H9 (cell line): ENCODE data around the gene WASHC3. TPM values are rescaled to one million over a fixed set of nuclear protein-coding genes. Genes with fewer than 3 reads are reported as not detected.

ENCODE experiments used
- DNase-seq: peaks from one replicate; pipeline ENCODE4 v3.0.0-alpha.2; 2017
- H2AFZ ChIP-seq: one replicate; pipeline ENCODE4 v1.6.1; 2013; ENCODE audit warnings: mild to moderate bottlenecking, low read length, control low read depth, moderate library complexity
- H2AK5ac ChIP-seq: 2 replicates; pipeline ENCODE4 v1.6.1; 2013; ENCODE audit warnings: low read length, control low read depth, mixed read lengths; ENCODE audit not compliant: insufficient read length
- H2BK120ac ChIP-seq: one replicate; pipeline ENCODE4 v1.6.1; 2013; ENCODE audit warnings: low read depth, mild to moderate bottlenecking, low read length, control low read depth, inconsistent platforms; ENCODE audit not compliant: poor library complexity, severe bottlenecking
- H2BK12ac ChIP-seq: 2 replicates; pipeline ENCODE4 v1.6.1; 2013; ENCODE audit warnings: low read length, control low read depth, mixed read lengths, low read depth; ENCODE audit not compliant: insufficient read length
- H2BK15ac ChIP-seq: 2 replicates; pipeline ENCODE4 v1.6.1; 2013; ENCODE audit warnings: low read depth, low read length, control low read depth
- H2BK20ac ChIP-seq: one replicate; pipeline ENCODE4 v1.6.1; 2013; ENCODE audit warnings: low read depth, mild to moderate bottlenecking, low read length, control low read depth, inconsistent platforms; ENCODE audit not compliant: poor library complexity, severe bottlenecking
- H2BK5ac ChIP-seq: 2 replicates; pipeline ENCODE4 v1.6.1; 2013; ENCODE audit warnings: low read length, control low read depth, mixed read lengths; ENCODE audit not compliant: insufficient read length
- H3K14ac ChIP-seq: 2 replicates; pipeline ENCODE4 v1.6.1; 2013; ENCODE audit warnings: low read length, control low read depth; ENCODE audit not compliant: insufficient read depth
- H3K18ac ChIP-seq: 2 replicates; pipeline ENCODE4 v1.6.1; 2013; ENCODE audit warnings: low read depth, mild to moderate bottlenecking, mixed read lengths, low read length, control low read depth; ENCODE audit not compliant: insufficient read length
- H3K23ac ChIP-seq: 2 replicates; pipeline ENCODE4 v1.6.1; 2013; ENCODE audit warnings: low read length, control low read depth, mixed read lengths, low read depth; ENCODE audit not compliant: insufficient read length
- H3K23me2 ChIP-seq: 2 replicates; pipeline ENCODE4 v1.6.1; 2013; ENCODE audit warnings: low read depth, mild to moderate bottlenecking, mixed read lengths, low read length, control low read depth; ENCODE audit not compliant: insufficient read length, poor library complexity, severe bottlenecking
- H3K27ac ChIP-seq: 2 replicates; pipeline ENCODE4 v1.5.1; 2013; ENCODE audit warnings: low read length, control low read depth, mixed read lengths, low read depth; ENCODE audit not compliant: insufficient read length
- H3K27me3 ChIP-seq: 2 replicates; pipeline ENCODE4 v1.6.1; 2013; ENCODE audit warnings: low read length, control low read depth, inconsistent platforms; ENCODE audit not compliant: insufficient read depth
- H3K4ac ChIP-seq: 2 replicates; pipeline ENCODE4 v1.6.1; 2013; ENCODE audit warnings: low read depth, mild to moderate bottlenecking, control low read depth, inconsistent platforms, low read length, moderate library complexity
- H3K4me1 ChIP-seq: 2 replicates; pipeline ENCODE4 v1.6.1; 2013; ENCODE audit warnings: low read length, control low read depth, inconsistent platforms; ENCODE audit not compliant: insufficient read depth
- H3K4me2 ChIP-seq: 2 replicates; pipeline ENCODE4 v1.6.1; 2013; ENCODE audit warnings: low read length, control low read depth, mixed read lengths; ENCODE audit not compliant: insufficient read length, insufficient read depth
- H3K56ac ChIP-seq: 2 replicates; pipeline ENCODE4 v1.6.1; 2013; ENCODE audit warnings: low read depth, mild to moderate bottlenecking, mixed read lengths, low read length, control low read depth; ENCODE audit not compliant: insufficient read length
- H3K79me1 ChIP-seq: 2 replicates; pipeline ENCODE4 v1.6.1; 2013; ENCODE audit warnings: low read depth, mild to moderate bottlenecking, moderate library complexity, low read length, control low read depth, inconsistent platforms; ENCODE audit not compliant: insufficient read depth, poor library complexity, severe bottlenecking
- H3K79me2 ChIP-seq: 2 replicates; pipeline ENCODE4 v1.6.1; 2013; ENCODE audit warnings: low read length, control low read depth, inconsistent platforms; ENCODE audit not compliant: insufficient read depth
- H3K9ac ChIP-seq: 2 replicates; pipeline ENCODE4 v1.6.1; 2013; ENCODE audit warnings: low read length, control low read depth, mixed read lengths; ENCODE audit not compliant: insufficient read length; ENCODE audit errors: extremely low read depth
- H3K9me3 ChIP-seq: one replicate; pipeline ENCODE4 v1.6.1; 2013; ENCODE audit warnings: low read depth, low read length, inconsistent platforms; ENCODE audit not compliant: control insufficient read depth
- H3T11ph ChIP-seq: one replicate; pipeline ENCODE4 v1.6.1; 2013; ENCODE audit warnings: mild to moderate bottlenecking, low read length, control low read depth, inconsistent platforms
- H4K20me1 ChIP-seq: one replicate; pipeline ENCODE4 v1.6.1; 2013; ENCODE audit not compliant: control insufficient read depth, insufficient read length, insufficient read depth
- H4K5ac ChIP-seq: 2 replicates; pipeline ENCODE4 v1.6.1; 2013; ENCODE audit warnings: low read depth, mild to moderate bottlenecking, mixed read lengths, low read length, control low read depth; ENCODE audit not compliant: insufficient read length
- H4K8ac ChIP-seq: replicated peaks from 2 replicates; pipeline ENCODE4 v1.6.1; 2013; ENCODE audit warnings: low read length, control low read depth, mixed read lengths, low read depth; ENCODE audit not compliant: insufficient read length
- H4K91ac ChIP-seq: 2 replicates; pipeline ENCODE4 v1.6.1; 2013; ENCODE audit warnings: low read depth, mild to moderate bottlenecking, moderate library complexity, mixed read lengths, low read length, control low read depth; ENCODE audit not compliant: insufficient read length
- H3K27ac Mint-ChIP-seq, 3 experiments: 2 replicates in 2 of 3; 3 replicates in 1 of 3; pipeline ENCODE4 v1.8.0; 2020 to 2021; ENCODE audit warnings: mixed read lengths in 3 of 3, mild to moderate bottlenecking in 1 of 3, moderate library complexity in 1 of 3
- H3K27me3 Mint-ChIP-seq: 2 replicates; pipeline ENCODE4 v1.8.0; 2021; ENCODE audit warnings: low read depth, mild to moderate bottlenecking, moderate library complexity, mixed read lengths
- H3K36me3 Mint-ChIP-seq, 3 experiments: 2 replicates in 2 of 3; 3 replicates in 1 of 3; pipeline ENCODE4 v1.8.0; 2020 to 2021; ENCODE audit warnings: low read depth in 3 of 3, mixed read lengths in 3 of 3; ENCODE audit not compliant: insufficient read depth in 1 of 3
- H3K4me1 Mint-ChIP-seq, 2 experiments: 2 replicates each; pipeline ENCODE4 v1.8.0; 2020; ENCODE audit warnings: mixed read lengths in 2 of 2
- H3K4me3 Mint-ChIP-seq, 2 experiments: 2 replicates in 1 of 2; 3 replicates in 1 of 2; pipeline ENCODE4 v1.8.0; 2020 to 2021; ENCODE audit warnings: mild to moderate bottlenecking in 2 of 2, mixed read lengths in 2 of 2, moderate library complexity in 1 of 2
- H3K9me3 Mint-ChIP-seq, 2 experiments: 2 replicates in 1 of 2; 3 replicates in 1 of 2; pipeline ENCODE4 v1.8.0; 2020; ENCODE audit warnings: mild to moderate bottlenecking in 2 of 2, mixed read lengths in 2 of 2, moderate library complexity in 1 of 2
- CTCF ChIP-seq: fragments of 200-600 bp; sonication (generic); conservative IDR thresholded peaks from 3 replicates; pipeline ENCODE4 v1.8.0; 2021; ENCODE audit warnings: antibody characterized with exemption, mild to moderate bottlenecking
- WGBS: extraction: QIAGEN DNeasy Blood & Tissue Kit; methylation state at CpG from one replicate; pipeline ENCODE4 v1.1.7; 2013; ENCODE audit warnings: missing lambda C conversion rate, low lambda C conversion rate, mixed read lengths; ENCODE audit not compliant: insufficient read length; ENCODE audit errors: extremely low coverage; 5-methylcytosine and 5-hydroxymethylcytosine counted together
- total RNA-seq: library from RNA; stranded (reverse); gene quantifications from 2 replicates; pipeline ENCODE4 v1.2.1, GENCODE V29; 2021

Gene WASHC3
- total RNA-seq, 1 experiment from 2014 or later, result 14.1 TPM

- H2AFZ ChIP-seq, result no peak overlapping the region
- Mint-ChIP-seq H3K9me3 (no peaks in the 10 kb centered on the region), H3K4me1 (no peaks in the 10 kb centered on the region), H3K27me3 (no peaks in the 10 kb centered on the region), H3K36me3 (no peaks in the 10 kb centered on the region; a peak in 1 of 7 replicates), H3K27ac (no peak overlapping the region), H3K4me3 (no peak overlapping the region)
- H3K4me1 ChIP-seq, result no peaks in the 10 kb centered on the region
- DNase-seq, result no peak
- no peak overlapping the region for H3K18ac ChIP-seq
- no peaks in the 10 kb centered on the region for H3K9me3 ChIP-seq
- no peak overlapping the region for H3K4ac ChIP-seq
- H3K9ac ChIP-seq, result no peak overlapping the region
- no peaks in the 10 kb centered on the region for H3K27me3 ChIP-seq
- H4K20me1 ChIP-seq, result no peaks in the 10 kb centered on the region
- H2BK5ac ChIP-seq, result no peak overlapping the region
- no peak overlapping the region for H2BK15ac ChIP-seq
- no peak overlapping the region for H4K91ac ChIP-seq
- H3K27ac ChIP-seq, result no peak overlapping the region
- no peak overlapping the region for H2BK20ac ChIP-seq
- no peaks in the 10 kb centered on the region for H3K23me2 ChIP-seq
- no peak overlapping the region for H3T11ph ChIP-seq
- H2BK12ac ChIP-seq, result no peak overlapping the region
- WGBS, result no CpG with 5 or more reads among the region's 1 CpG
- TF ChIP-seq CTCF, result no peak
- no peak overlapping the region for H3K56ac ChIP-seq
- no peak overlapping the region for H4K8ac ChIP-seq
- no peak overlapping the region for H3K4me2 ChIP-seq
- H3K14ac ChIP-seq, result no peak overlapping the region
- no peak overlapping the region for H3K23ac ChIP-seq
- no peak overlapping the region for H2BK120ac ChIP-seq
- no peak overlapping the region for H2AK5ac ChIP-seq
- H3K79me1 ChIP-seq, result no peaks in the 10 kb centered on the region
- no peaks in the 10 kb centered on the region for H3K79me2 ChIP-seq
- no peak overlapping the region for H4K5ac ChIP-seq
Observed at GRCh38 chr12:102051431-102051965, 10.3 kb downstream of the WASHC3 start.
